Mesodermal cell (in vitro differentiated cells): Measurements from ENCODE around the gene SEMA4G.
A peak's percentile ranks its signal among the peaks of the same experiment; 100 is the strongest.

Experiments used
- H3K27ac ChIP-seq: 2 replicates; pipeline ENCODE4 v1.7.0; 2013; ENCODE audit warnings: mild to moderate bottlenecking, low read depth, low read length, moderate library complexity; ENCODE audit not compliant: severe bottlenecking
- H3K36me3 ChIP-seq: 2 replicates; pipeline ENCODE4 v1.7.1; 2013; ENCODE audit warnings: mild to moderate bottlenecking, low read length, moderate library complexity; ENCODE audit not compliant: control insufficient read depth, insufficient read depth
- H3K4me1 ChIP-seq: one replicate; pipeline ENCODE4 v1.7.1; 2013; ENCODE audit warnings: mild to moderate bottlenecking, low read length; ENCODE audit not compliant: insufficient read depth, control insufficient read depth, poor library complexity, severe bottlenecking
- H3K4me3 ChIP-seq: 2 replicates; pipeline ENCODE4 v1.7.0; 2013; ENCODE audit warnings: low read length, control low read depth, mild to moderate bottlenecking; ENCODE audit not compliant: insufficient read depth, poor library complexity, severe bottlenecking; ENCODE audit errors: extremely low read depth
- H3K9me3 ChIP-seq: 2 replicates; pipeline ENCODE4 v1.7.1; 2013; ENCODE audit warnings: mild to moderate bottlenecking, low read length, moderate library complexity; ENCODE audit not compliant: control insufficient read depth
- WGBS, 2 experiments: methylation state at CpG; one replicate each; pipeline ENCODE4 v1.1.5; 2013; ENCODE audit warnings: missing lambda C conversion rate in 2 of 2; ENCODE audit not compliant: insufficient coverage in 2 of 2; 5-methylcytosine and 5-hydroxymethylcytosine counted together

Gene SEMA4G

GRCh38 chr10:100960251-100960650, 9.1 kb upstream of the SEMA4G start:
- no peaks in the 10 kb centered on the region for H3K4me1 ChIP-seq
- H3K36me3 ChIP-seq: peaks cover 68% of the 10 kb centered on the region
- no peaks in the 10 kb centered on the region for H3K9me3 ChIP-seq
- H3K27ac ChIP-seq: no peak overlapping the region
- no peak overlapping the region for H3K4me3 ChIP-seq

DNA sequence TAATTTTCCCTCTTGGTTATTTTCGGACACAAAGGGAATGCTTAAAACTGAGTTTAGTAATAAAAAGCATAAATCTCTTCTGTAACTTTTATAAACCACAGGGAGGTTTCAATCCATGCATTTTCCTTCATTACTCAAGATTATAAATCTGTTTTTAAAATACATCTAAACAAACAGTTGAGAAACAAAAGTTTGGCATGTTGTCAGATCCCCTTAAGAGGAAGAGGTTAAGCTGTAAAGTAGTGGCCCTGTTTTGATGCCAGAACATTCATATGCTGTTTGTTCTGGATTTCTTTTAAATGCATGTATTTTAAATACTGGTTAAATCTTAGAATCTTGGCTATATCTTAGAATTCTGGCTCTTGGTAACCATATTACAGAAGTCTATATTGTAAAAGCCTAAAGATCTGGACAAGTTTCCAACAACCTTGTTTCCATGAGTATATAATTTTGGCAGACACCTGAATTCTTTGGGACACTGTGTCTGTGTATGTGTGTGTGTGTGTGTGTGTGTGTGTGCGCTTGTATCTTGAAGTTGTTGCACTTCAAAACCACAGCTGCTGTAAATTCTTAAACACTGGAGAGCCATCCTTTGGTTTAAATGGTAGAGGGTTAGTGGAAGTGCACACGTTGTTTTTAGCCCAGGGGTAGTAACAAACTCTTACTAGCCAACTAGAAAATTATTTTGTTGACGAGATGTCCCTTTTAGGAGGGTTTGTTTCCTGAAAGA, 6.8 kb upstream of the SEMA4G start:
- H3K4me1 ChIP-seq: no peaks in the 10 kb centered on the region
- H3K27ac ChIP-seq: no peak overlapping the region
- H3K9me3 ChIP-seq: no peaks in the 10 kb centered on the region
- H3K4me3 ChIP-seq: no peak overlapping the region
- peaks cover 62% of the 10 kb centered on the region for H3K36me3 ChIP-seq
- 100% methylated on average over 1 of the region's 4 CpGs; no CpG with 5 or more reads in 1 of the 2 experiments for WGBS, 2 experiments

GRCh38 chr10:100963826-100964225, 5.5 kb upstream of the SEMA4G start:
- Histone ChIP-seq H3K27ac (no peak overlapping the region), H3K4me3 (no peak overlapping the region)
- WGBS, 2 experiments: no CpG with 5 or more reads among the region's 1 CpG

GRCh38 chr10:100965820-100966219, 3.5 kb upstream of the SEMA4G start:
- Histone ChIP-seq H3K36me3 (peaks cover 37% of the 10 kb centered on the region), H3K27ac (no peak overlapping the region), H3K4me1 (no peaks in the 10 kb centered on the region), H3K4me3 (no peak overlapping the region), H3K9me3 (no peaks in the 10 kb centered on the region)
- WGBS, 2 experiments: 50 to 74% methylated on average over 2 to 5 of the region's 5 CpGs

More at GRCh38 chr10:100963826-100964225, 5.5 kb upstream of the SEMA4G start:
- H3K36me3 ChIP-seq: peaks cover 50% of the 10 kb centered on the region
- H3K9me3 ChIP-seq: no peaks in the 10 kb centered on the region
- no peaks in the 10 kb centered on the region for H3K4me1 ChIP-seq

- Histone ChIP-seq H3K9me3 (no peaks in the 10 kb centered on the region), H3K4me1 (no peaks in the 10 kb centered on the region), H3K36me3 (peaks cover 34% of the 10 kb centered on the region), H3K27ac (no peak overlapping the region), H3K4me3 (no peak overlapping the region)
- WGBS, 2 experiments: no CpG with 5 or more reads among the region's 2 CpGs
These were observed 2.4 kb upstream of the SEMA4G start for GRCh38 chr10:100966887-100967286.

DNA sequence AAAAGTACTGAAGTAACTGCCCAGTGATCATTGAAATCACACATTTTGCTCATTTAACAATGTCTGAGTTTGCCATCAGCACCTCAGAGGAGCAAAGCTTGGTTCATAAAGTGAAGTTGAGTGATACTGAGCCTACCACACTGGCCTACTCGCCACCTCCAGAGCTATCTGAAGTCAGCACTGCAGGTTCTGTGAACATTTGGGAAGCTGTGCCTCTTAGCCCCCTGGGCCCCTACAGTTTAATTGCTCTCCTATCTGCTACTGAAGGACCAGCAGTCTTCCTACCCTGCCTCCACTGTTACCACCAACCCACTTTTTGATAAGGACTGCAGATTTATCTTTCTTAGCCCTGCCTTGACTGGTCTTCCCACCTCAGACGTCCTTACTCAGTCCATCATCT, 2.0 kb upstream of the SEMA4G start:
- H3K4me1 ChIP-seq: no peaks in the 10 kb centered on the region
- no peak overlapping the region for H3K4me3 ChIP-seq
- WGBS, 2 experiments: 88 to 93% methylated on average over 2 of the region's 2 CpGs
- H3K36me3 ChIP-seq: peaks cover 29% of the 10 kb centered on the region
- no peak overlapping the region for H3K27ac ChIP-seq
- no peaks in the 10 kb centered on the region for H3K9me3 ChIP-seq

DNA sequence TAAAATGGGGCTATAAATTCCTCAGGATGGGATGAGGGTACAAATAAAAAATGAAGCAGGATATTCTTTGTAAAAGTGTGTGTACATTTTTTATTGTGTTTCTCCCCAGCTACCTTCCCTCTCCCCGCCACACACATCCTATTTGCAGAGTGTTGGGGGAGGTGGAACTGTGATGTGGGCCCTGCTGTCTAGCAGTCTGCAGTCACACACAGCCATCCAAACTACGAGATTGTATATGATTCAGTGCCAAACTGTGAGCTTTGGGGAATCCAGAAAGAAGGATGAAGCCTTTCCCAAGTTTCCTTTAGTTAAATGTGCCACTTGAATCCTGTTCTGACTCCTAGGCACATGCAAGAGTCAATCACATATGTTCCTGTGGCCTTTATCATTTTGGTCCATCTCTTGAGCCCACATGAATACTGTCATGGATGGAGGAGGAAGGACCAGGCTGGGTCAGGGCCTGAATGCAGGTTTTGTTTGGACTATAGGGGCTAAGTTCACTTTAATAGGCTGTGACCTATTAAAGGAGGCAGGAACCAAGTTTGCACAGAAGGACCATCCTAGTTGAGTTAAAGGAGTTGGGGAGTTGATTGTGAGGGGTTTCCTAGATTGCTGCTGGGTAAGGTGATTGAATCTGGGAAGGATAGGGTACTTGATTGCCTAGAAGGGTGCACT, 1.1 kb upstream of the SEMA4G start:
- WGBS, 2 experiments: 67 to 100% methylated on average over 1 of the region's 2 CpGs
- Histone ChIP-seq H3K4me1 (no peaks in the 10 kb centered on the region), H3K4me3 (no peak overlapping the region)

DNA sequence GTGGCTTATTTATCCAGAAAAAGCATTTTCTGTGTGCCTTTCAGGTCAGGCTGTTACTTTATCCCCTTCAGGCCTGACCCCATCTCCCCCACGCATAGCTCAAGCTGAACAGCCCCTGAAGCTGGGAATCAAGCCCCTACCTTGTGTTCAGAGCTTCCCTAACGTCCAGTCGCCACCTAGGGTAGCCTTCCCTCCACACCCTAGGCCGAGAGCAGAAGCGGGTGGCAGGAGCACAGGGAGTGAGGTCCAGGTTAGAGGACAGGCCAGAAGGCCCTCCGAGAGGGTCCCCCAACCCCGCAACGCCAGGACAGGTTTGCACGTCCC, 479 bp upstream of the SEMA4G start:
- peak overlapping the region; percentile 64 for H3K4me3 ChIP-seq
- peaks cover 19% of the 10 kb centered on the region for H3K36me3 ChIP-seq
- no peaks in the 10 kb centered on the region for H3K9me3 ChIP-seq
- H3K4me1 ChIP-seq: no peaks in the 10 kb centered on the region
- H3K27ac ChIP-seq: no peak overlapping the region
- 0 to 36% methylated on average over 1 to 8 of the region's 9 CpGs for WGBS, 2 experiments

More for the DNA sequence above, 1.1 kb upstream of the SEMA4G start:
- H3K27ac ChIP-seq: no peak overlapping the region
- H3K36me3 ChIP-seq: peaks cover 21% of the 10 kb centered on the region
- no peaks in the 10 kb centered on the region for H3K9me3 ChIP-seq

- H3K27ac ChIP-seq: no peak overlapping the region
- peaks cover 13% of the 10 kb centered on the region for H3K36me3 ChIP-seq
- no peaks in the 10 kb centered on the region for H3K4me1 ChIP-seq
- H3K9me3 ChIP-seq: no peaks in the 10 kb centered on the region
- peak overlapping the region; percentile 64 for H3K4me3 ChIP-seq
- WGBS, 2 experiments: 57% methylated on average over 3 of the region's 13 CpGs; no CpG with 5 or more reads in 1 of the 2 experiments
These were observed 991 bp downstream of the SEMA4G start for GRCh38 chr10:100970076-100970913.

DNA sequence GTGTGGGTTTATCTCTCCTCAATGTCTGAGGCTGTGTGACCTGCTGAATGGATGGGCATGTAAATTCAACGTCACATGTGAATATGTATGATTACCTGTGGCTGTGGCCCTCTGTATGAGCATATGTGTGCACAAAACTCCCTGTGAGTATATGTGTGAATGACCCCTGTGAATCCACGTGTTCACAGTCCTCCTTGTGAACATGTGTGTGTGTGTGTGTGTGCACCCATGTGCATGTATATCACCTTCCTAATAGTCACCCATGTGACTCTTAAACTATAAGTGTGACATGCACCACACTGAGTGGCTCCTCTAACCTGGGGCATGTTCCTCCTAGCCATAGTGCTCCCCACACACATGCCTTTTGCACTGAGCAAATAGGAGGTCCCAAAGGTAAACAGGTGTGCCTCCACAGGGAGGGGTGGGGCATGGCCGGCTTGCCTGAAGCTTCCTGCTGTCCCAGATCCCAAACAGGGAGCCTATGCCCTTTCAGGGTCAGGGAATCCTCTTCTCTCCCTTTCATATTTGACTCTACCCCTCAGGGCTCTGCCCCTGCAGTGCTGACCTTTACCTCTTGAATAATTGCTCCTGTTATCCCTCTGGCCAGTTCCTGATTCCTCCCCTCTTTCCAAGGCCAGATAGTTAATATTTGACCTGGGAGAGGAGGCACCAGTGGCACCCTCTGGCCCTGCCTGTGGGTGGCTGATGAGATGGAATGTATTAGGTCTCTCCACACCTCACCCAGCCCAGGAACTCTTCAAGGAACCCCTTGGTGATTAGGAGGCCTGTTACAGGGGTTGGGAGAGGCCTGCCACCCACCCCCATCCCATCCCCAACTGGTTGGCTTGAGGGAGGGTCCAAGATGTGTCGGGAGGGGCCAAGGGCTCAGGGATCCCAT, 1.9 kb downstream of the SEMA4G start:
- Histone ChIP-seq H3K9me3 (no peaks in the 10 kb centered on the region), H3K27ac (no peak overlapping the region)
- 67 to 78% methylated on average over 2 to 3 of the region's 4 CpGs for WGBS, 2 experiments

More for the DNA sequence above, 1.9 kb downstream of the SEMA4G start:
- Histone ChIP-seq H3K36me3 (peaks cover 4% of the 10 kb centered on the region), H3K4me1 (no peaks in the 10 kb centered on the region), H3K4me3 (no peak overlapping the region)
